GM23248 (cell line): Measurements from ENCODE around the gene TRPM4. TPM values are rescaled to one million over a fixed set of nuclear protein-coding genes. Genes with fewer than 3 reads are reported as not detected.

ENCODE experiments used
- DNase-seq: peaks from one replicate; pipeline ENCODE4 v3.0.0-alpha.2; 2015
- H2AFZ ChIP-seq: fragments of 200-600 bp; sonication (generic); 2 replicates; pipeline ENCODE4 v1.6.1; 2016; ENCODE audit warnings: antibody characterized with exemption
- H3F3A ChIP-seq: fragments of 200-600 bp; sonication (generic); 2 replicates; pipeline ENCODE4 v1.6.1; 2016; ENCODE audit warnings: mild to moderate bottlenecking, antibody characterized with exemption, mixed run types; ENCODE audit not compliant: insufficient read depth
- H3K27ac ChIP-seq: fragments of 200-600 bp; sonication (generic); 2 replicates; pipeline ENCODE4 v1.5.1; 2016; ENCODE audit warnings: mild to moderate bottlenecking
- H3K27me3 ChIP-seq: fragments of 200-600 bp; sonication (generic); replicated peaks from 2 replicates; pipeline ENCODE4 v1.6.1; 2016; ENCODE audit warnings: mild to moderate bottlenecking; ENCODE audit not compliant: insufficient read depth
- H3K36me3 ChIP-seq: fragments of 200-600 bp; sonication (generic); 2 replicates; pipeline ENCODE4 v1.6.1; 2016; ENCODE audit warnings: low read depth, mild to moderate bottlenecking
- H3K4me1 ChIP-seq: fragments of 200-600 bp; sonication (generic); 2 replicates; pipeline ENCODE4 v1.6.1; 2016; ENCODE audit warnings: mild to moderate bottlenecking; ENCODE audit not compliant: insufficient read depth
- H3K4me2 ChIP-seq: fragments of 200-600 bp; sonication (generic); one replicate; pipeline ENCODE4 v1.6.1; 2016; ENCODE audit warnings: mild to moderate bottlenecking; ENCODE audit not compliant: unreplicated experiment
- H3K4me3 ChIP-seq: fragments of 200-600 bp; sonication (generic); 2 replicates; pipeline ENCODE4 v1.5.1; 2016; ENCODE audit warnings: mild to moderate bottlenecking
- H3K79me2 ChIP-seq: fragments of 200-600 bp; sonication (generic); 2 replicates; pipeline ENCODE4 v1.6.1; 2016; ENCODE audit warnings: mild to moderate bottlenecking; ENCODE audit not compliant: insufficient read depth
- H3K9ac ChIP-seq: fragments of 200-600 bp; sonication (generic); 2 replicates; pipeline ENCODE4 v1.6.1; 2016; ENCODE audit warnings: mild to moderate bottlenecking
- H3K9me2 ChIP-seq: fragments of 200-600 bp; sonication (generic); 2 replicates; pipeline ENCODE4 v1.6.1; 2016; ENCODE audit warnings: mixed run types, mild to moderate bottlenecking, moderate library complexity; ENCODE audit not compliant: insufficient read depth
- H3K9me3 ChIP-seq: fragments of 200-600 bp; sonication (generic); one replicate; pipeline ENCODE4 v1.6.1; 2017; ENCODE audit warnings: low read depth
- H4K20me1 ChIP-seq: fragments of 200-600 bp; sonication (generic); 2 replicates; pipeline ENCODE4 v1.6.0; 2016; ENCODE audit not compliant: insufficient read depth
- EZH2 ChIP-seq: fragments of 200-600 bp; sonication (generic); IDR thresholded peaks from 2 replicates; pipeline ENCODE4 v1.6.1; 2018; ENCODE audit warnings: antibody characterized with exemption, mild to moderate bottlenecking; ENCODE audit not compliant: insufficient read depth, poor library complexity, severe bottlenecking
- EZH2phosphoT487 ChIP-seq: fragments of 200-600 bp; sonication (generic); IDR thresholded peaks from 2 replicates; pipeline ENCODE4 v1.6.1; 2018; ENCODE audit warnings: antibody characterized with exemption, moderate library complexity, mild to moderate bottlenecking, low read depth; ENCODE audit not compliant: insufficient read depth
- WGBS, 2 experiments: methylation state at CpG; one replicate each; pipeline ENCODE4 v1.1.6; 2015 to 2017; ENCODE audit warnings: low lambda C conversion rate in 2 of 2, low coverage in 1 of 2; ENCODE audit errors: missing lambda C conversion rate in 2 of 2; 5-methylcytosine and 5-hydroxymethylcytosine counted together
- in situ Hi-C: fragments of 300-500 bp; cut with MboI; formaldehyde crosslinking; loops from 2 replicates; pipeline ENCODE4 v1.15.0; 2020
- polyA plus RNA-seq: library from polyadenylated mRNA; unstranded; fragments of >200 nt; fragmentation: Nextera tagmentation; extraction: Ambion mirVana; gene quantifications from 2 replicates; pipeline ENCODE4 v1.2.1, GENCODE V29; 2016
- total RNA-seq: library from RNA; depleted of rRNA; stranded (reverse); fragments of >200 nt; shearing (Covaris generic); gene quantifications from 2 replicates; pipeline ENCODE4 v1.2.3, GENCODE V29; 2014

The TRPM4 gene
- total and polyA plus RNA-seq, 2 experiments from 2014 or later, result 18.4 to 20.1 TPM

DNA sequence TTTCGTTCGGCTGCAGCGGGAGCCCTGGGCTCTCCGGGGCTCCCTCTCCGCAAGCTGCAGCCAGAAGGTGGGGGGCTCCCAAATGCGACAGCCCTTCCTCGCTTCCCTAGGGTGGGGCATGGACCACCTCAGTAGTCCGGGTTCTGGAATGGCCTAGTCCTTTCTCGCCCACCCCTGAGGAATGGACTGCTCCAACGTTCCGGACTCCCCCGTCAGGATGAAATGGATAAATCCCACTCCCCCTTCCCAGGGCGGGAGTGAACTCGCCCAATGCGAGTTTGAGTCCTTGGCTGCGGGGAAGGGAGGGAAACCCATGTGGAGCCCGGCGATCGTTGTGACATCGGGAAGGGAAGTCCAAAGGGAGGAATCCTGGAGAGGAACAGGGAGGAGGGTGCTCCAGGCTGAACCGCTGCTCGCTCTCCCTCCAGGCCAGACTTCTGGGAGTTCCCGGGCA is 7.9 kb upstream of the TRPM4 start:
- no peaks in the 10 kb centered on the region for H3K9me2 ChIP-seq
- no peaks in the 10 kb centered on the region for H3K9me3 ChIP-seq
- H3K9ac ChIP-seq, result peak overlapping the region; percentile 71
- no peak overlapping the region for H3K27ac ChIP-seq
- 1 to 2% methylated on average over 22 to 23 of the region's 23 CpGs for WGBS, 2 experiments
- peak overlapping the region; percentile 93 for H3K4me2 ChIP-seq
- peak overlapping the region; percentile 97 for H2AFZ ChIP-seq
- DNase-seq, result peak; percentile 83
- peak overlapping the region; percentile 84 for H3K4me3 ChIP-seq
- H4K20me1 ChIP-seq, result no peaks in the 10 kb centered on the region
- no peaks in the 10 kb centered on the region for H3K27me3 ChIP-seq
- peaks cover 4% of the 10 kb centered on the region; the same call in 1 of the 2 replicates for H3K4me1 ChIP-seq
- no peaks in the 10 kb centered on the region for H3K79me2 ChIP-seq
- in situ Hi-C loops, result no loop called here
- H3K36me3 ChIP-seq, result no peaks in the 10 kb centered on the region
- H3F3A ChIP-seq, result peaks cover 9% of the 10 kb centered on the region; the same call in 1 of the 2 replicates
- TF ChIP-seq EZH2phosphoT487 (no peak), EZH2 (no peak)

DNA sequence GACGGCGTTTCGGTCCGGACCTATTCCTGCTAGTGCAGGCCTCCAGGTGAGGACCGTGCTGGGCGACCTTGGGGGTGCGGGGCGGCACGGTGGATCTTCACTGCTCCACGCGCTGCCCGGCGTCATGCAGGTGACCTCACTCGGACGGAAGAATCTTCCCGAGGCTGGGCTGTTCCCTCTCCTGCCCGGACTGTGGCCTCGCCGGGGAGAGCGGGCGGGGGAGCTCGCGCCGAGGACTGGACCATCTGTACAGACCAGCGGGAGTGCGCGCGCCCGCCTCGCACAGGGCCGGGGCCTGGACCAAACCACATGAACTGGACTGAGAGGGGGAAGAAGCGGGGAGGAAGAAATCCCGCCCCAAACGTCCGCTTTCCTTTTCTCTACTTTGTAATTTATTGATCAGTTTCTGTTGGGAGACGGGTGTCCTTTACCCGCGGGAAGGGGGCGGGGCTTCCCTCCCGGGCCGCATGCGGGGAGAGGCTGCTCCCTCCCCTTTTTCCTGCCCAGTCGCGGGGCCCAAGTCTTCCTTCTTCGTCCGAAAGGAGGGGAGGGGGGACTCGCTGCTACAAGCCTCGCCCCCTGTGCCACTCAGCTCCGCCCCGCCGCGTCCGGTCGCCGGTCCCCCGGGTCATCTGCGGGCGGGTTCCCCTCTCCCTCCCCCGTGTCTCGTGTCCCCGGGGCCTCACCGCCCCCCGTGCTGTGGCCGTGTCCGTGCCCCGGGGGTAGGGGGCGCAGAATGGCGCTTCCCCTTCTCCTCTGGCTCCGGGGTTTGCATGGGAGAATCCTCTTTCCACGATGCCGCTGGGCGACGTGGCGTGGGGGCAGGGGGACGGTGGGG is 7.3 kb upstream of the TRPM4 start:
- Histone ChIP-seq H2AFZ (peak overlapping the region; percentile 97), H3K27me3 (no peaks in the 10 kb centered on the region), H3K4me1 (peaks cover 4% of the 10 kb centered on the region; the same call in 1 of the 2 replicates), H4K20me1 (no peaks in the 10 kb centered on the region), H3K9ac (peak overlapping the region; percentile 71), H3K4me3 (peak overlapping the region; percentile 84), H3K27ac (no peak overlapping the region), H3K4me2 (peak overlapping the region; percentile 93), H3K79me2 (no peaks in the 10 kb centered on the region), H3F3A (peaks cover 9% of the 10 kb centered on the region; the same call in 1 of the 2 replicates), H3K36me3 (no peaks in the 10 kb centered on the region), H3K9me3 (no peaks in the 10 kb centered on the region), H3K9me2 (no peaks in the 10 kb centered on the region)
- 1 to 2% methylated on average over 57 to 70 of the region's 75 CpGs for WGBS, 2 experiments
- TF ChIP-seq EZH2phosphoT487 (no peak), EZH2 (no peak)
- in situ Hi-C loops, result no loop called here
- DNase-seq, result peak; percentile 85

DNA sequence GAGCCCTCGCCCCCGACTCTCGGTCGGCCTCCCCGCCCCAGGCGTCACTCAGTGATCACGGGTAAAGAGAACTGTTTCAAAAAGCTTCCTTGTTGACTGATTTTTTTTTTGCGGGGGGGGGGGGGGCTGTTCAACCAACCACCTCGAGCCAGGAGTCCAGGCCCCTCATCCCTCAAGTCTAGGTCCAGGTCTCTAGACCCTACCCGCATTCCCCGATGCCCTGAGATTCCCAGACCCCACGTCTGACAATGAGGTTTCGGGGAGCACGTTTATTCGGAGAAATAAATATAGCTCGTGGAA is 6.7 kb upstream of the TRPM4 start:
- peak overlapping the region; percentile 93 for H3K4me2 ChIP-seq
- no peaks in the 10 kb centered on the region for H3K27me3 ChIP-seq
- no peaks in the 10 kb centered on the region for H3K9me2 ChIP-seq
- in situ Hi-C loops, result no loop called here
- H3F3A ChIP-seq, result peaks cover 9% of the 10 kb centered on the region; the same call in 1 of the 2 replicates
- no peaks in the 10 kb centered on the region for H4K20me1 ChIP-seq
- TF ChIP-seq EZH2phosphoT487 (no peak), EZH2 (no peak)
- no peaks in the 10 kb centered on the region for H3K4me1 ChIP-seq
- peak overlapping the region; percentile 97 for H2AFZ ChIP-seq
- H3K36me3 ChIP-seq, result no peaks in the 10 kb centered on the region
- H3K27ac ChIP-seq, result no peak overlapping the region
- H3K4me3 ChIP-seq, result peak overlapping the region; percentile 84
- no peaks in the 10 kb centered on the region for H3K9me3 ChIP-seq
- WGBS, 2 experiments, result 5 to 7% methylated on average over 11 to 15 of the region's 16 CpGs
- no peaks in the 10 kb centered on the region for H3K79me2 ChIP-seq
- DNase-seq, result no peak
- peak overlapping the region; percentile 71 for H3K9ac ChIP-seq

DNA sequence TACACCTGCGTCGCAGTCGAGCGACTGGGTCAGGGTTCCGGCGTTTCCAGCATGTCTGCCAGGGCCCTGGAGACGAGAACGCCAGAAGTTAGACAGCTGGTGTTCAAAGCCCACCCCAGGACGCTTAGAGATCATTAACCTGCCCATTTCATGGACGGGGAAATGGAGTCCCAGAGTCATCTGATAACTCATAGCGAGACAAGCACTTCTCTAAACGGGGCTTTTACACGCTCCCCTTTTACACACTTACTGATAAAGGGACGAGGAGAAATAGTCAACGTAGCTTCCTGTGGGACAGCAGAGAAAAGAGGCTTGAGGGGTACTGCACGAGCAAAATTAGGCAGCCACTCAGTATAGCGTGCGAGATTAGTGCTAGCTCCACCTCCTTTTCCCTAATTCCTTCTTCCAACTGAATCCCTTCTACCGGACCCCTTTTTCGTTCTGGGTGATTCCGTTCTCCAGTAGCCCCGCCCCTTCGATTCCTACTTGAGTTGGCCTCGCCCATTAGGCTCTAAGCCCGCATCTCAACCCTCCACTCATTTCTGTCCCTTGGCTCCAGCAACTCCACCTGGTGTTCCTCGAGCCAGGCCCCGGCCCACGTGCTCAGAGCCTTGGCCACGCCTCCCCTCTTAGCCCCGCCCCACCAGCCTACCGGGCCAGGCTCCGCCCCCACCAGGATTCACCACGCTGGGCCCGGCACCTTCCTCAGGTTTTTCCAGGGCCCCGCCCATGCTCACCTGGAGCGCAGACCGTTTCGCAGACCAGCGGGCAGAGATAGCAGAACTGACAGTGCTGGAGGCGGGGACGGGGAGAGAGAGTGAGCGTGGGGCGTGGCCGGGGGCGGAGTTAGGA is 6.1 kb upstream of the TRPM4 start:
- H3K27me3 ChIP-seq, result no peaks in the 10 kb centered on the region
- H3K4me2 ChIP-seq, result peak overlapping the region; percentile 93
- TF ChIP-seq EZH2 (no peak), EZH2phosphoT487 (no peak)
- H2AFZ ChIP-seq, result no peak overlapping the region
- in situ Hi-C loops, result no loop called here
- no peak overlapping the region for H3K27ac ChIP-seq
- H4K20me1 ChIP-seq, result no peaks in the 10 kb centered on the region
- no peaks in the 10 kb centered on the region for H3K4me1 ChIP-seq
- peak; percentile 72 for DNase-seq
- no peaks in the 10 kb centered on the region for H3K9me3 ChIP-seq
- H3K79me2 ChIP-seq, result no peaks in the 10 kb centered on the region
- H3K4me3 ChIP-seq, result no peak overlapping the region
- WGBS, 2 experiments, result 6 to 8% methylated on average over 33 to 45 of the region's 45 CpGs
- H3F3A ChIP-seq, result peaks cover 9% of the 10 kb centered on the region; the same call in 1 of the 2 replicates
- no peaks in the 10 kb centered on the region for H3K9me2 ChIP-seq
- H3K36me3 ChIP-seq, result no peaks in the 10 kb centered on the region
- H3K9ac ChIP-seq, result no peak overlapping the region
